Stimulated activated CD4-positive, alpha-beta T cell treated with anti-CD3 and anti-CD28 coated beads, Interleukin-4, amount 100 ng/mL, for 4 hours (primary cell): ENCODE data around the gene YJU2.
"Not testable (repeated sequence)": the region's sequence is repeated elsewhere in the genome, so short reads cannot be mapped to it uniquely, and the experiment has no call there.

Experiments used
- DNase-seq, 2 experiments: peaks; one replicate each; pipeline ENCODE4 v3.0.0-alpha.2; 2020

YJU2 gene

DNA sequence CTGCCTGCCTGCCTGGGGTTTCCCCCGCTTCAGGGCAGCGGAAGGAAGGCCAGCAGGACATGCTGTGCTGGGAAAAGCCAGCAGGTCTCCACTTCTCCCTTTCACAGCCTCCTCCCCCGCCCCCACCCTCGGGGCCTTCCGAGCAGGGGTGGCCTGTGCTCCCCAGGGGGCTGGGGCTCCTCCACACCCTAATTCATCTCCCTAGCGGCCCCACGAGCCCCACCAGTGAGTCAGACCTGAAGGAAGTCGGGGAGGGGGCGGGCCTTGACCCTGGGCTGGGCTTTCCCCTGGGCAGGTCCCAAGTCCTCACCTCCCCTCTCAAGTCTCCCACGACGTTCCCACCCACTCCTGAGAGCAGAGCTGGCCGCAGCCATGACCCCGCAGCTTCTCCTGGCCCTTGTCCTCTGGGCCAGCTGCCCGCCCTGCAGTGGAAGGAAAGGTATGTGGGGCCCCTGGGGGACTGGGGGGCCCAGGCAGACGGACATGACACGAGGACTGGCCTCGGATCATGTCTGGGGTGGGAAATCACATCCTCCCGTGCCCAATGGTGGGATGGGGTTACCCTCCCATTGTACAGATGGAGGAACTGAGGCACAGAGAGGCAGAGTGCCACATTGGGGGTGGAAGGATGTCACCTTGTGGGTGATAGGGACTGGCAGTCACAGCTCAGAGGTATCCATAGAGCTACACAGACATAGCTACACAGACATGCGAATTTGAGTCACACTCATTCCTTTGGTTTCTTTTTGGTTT, 17.5 kb upstream of the YJU2 start, which contains the start of gene EBI3:
Gene EBI3, plus strand, starts transcription at position 345 of the 753 bp plus-strand sequence. Its CDS starts 28 bp downstream, at position 373.
- peak; percentile 23 to 57 for DNase-seq

- not testable (repeated sequence) for DNase-seq
These were observed 16.6 kb upstream of the YJU2 start for GRCh38 chr19:4230237-4230636.

GRCh38 chr19:4231521-4231920, 15.4 kb upstream of the YJU2 start:
- DNase-seq, result not testable (repeated sequence)

DNA sequence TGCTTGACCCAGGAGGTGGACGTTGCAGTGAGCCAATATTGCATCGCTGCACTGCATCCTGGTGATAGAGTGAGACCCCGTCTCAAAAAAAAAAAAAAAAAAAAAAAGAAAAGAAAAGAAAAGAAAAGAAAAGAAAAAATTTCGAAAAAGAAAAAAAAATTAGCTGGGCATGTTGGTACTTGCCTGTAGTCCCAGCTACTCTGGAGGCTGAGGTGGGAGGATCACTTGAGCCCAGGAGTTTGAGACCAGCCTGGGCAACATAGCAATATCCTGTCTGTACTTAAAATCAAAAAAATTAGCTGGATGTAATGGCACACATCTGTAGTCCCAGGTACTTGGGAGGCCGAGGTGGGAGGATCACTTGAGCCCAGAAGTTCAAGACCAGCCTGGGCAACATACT, 14.7 kb upstream of the YJU2 start:
- not testable (repeated sequence) for DNase-seq

DNA sequence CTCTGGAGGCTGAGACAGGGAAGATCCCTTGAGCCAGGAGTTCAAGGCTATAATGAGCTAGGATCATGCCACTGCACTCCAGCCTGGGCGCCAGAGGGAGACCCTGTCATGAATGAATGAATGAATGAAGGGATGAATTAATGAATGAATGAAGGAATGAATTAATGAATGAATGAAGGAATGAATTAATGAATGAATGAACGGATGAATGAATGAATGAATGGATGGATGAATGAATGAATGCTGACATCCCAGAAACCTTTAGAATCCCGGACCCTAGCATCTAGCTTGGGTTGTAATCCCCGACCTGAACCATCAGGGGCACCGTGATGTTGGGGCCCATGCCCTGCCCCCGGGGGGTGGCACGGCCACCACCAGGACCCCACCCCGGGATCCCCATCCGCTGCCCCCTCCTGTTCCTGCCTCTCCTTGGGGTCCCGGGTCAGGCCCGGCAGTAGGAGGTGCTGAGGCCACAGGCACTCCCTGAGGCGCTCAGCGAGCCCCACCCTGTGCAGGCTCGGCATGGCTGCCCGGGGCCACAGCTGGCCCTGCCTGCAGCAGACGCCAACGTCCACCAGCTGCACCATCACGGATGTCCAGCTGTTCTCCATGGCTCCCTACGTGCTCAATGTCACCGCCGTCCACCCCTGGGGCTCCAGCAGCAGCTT, 14.1 kb upstream of the YJU2 start:
- DNase-seq, result no peak

DNA sequence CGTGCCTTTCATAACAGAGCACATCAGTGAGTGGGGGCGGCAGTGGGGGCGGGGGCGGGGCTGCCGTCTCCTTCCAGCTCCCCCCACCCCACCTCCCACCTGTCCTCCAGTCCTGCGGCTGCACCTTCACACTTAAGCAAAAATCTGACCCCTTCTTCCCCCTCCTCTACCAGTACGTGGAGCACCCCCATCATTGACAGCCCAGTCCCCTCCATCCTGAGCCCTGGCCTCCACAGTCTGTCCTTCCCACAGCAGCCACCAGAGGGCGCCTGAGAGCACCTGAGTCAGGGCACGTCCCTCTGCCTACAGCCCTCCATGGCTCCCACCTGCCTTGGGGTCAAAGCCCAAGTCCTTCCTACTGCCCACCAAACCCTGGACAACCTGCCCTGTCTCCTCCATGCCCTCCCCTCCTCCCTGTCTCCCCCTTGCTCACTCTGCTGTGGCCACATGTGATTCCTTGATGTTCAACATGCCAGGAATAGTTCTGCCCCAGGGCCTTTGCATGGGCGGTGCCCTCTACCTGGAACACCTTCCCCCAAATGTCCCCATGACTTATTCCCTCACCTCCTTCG, 13.5 kb upstream of the YJU2 start:
- DNase-seq, result peak; percentile 52 to 67

GRCh38 chr19:4234142-4234861, 12.6 kb upstream of the YJU2 start:
- no peak for DNase-seq

- DNase-seq, result no peak
These were observed 12.0 kb upstream of the YJU2 start for GRCh38 chr19:4234862-4235201.

GRCh38 chr19:4237510-4237909, 9.4 kb upstream of the YJU2 start:
- DNase-seq, result not testable (repeated sequence)

DNA sequence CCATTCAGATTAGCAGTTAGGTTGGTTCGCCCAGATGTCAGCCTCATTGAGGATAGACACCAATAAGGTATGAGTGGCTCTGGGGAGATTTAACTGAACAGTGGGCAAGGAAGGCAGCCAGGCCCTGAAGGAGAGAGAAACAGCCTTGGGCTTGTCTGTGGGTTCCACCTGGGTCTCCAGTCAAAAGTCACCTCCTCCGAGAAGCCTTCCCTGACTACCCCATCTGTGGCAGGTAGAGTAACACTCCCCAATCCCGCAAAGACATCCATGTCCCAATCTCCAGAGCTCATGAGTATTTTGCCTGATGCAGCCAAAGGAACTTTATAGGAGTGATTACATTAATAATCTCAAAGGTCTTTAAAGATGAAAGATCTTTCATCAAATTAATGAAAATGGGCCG, 8.0 kb upstream of the YJU2 start:
- no peak for DNase-seq

GRCh38 chr19:4241824-4242430, 5.0 kb upstream of the YJU2 start:
- no peak for DNase-seq

DNA sequence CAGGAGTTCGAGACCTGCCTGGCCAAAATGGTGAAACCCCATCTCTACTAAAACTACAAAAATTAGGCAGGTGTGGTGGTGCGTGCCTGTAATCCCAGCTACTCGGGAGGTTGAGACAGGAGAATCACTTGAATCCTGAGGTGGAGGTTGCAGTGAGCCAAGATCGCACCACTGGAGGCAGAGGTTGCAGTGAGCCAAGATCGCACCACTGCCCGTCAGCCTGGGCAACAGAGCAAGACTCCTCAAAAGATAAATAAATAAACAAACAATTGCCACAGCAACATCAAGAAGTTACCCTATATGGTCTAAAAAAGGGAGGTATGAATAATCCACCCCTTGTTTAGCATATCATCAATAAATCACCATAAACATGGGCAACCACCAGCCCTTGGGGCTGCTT, 942 bp upstream of the YJU2 start:
- DNase-seq, result not testable (repeated sequence)

DNA sequence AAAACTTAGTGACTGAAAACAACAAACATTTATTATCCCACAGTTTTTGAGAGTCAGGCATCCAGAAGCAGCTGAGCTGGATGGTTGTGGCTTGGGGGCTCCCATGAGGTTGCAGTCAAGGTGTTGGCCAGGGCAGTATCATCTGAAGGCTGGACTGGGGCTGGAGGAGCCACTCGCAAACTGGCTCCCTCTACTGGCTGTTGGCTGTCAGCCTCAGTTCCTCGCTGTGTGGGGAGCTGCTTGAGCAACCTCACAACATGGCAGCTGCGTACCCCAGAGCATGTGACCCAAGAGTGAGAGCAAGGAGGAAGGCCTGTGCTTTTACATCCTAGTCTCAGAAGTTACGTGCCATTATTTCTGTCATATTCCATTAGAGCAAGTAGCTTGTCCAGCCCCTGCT, 9.7 kb downstream of the YJU2 start:
- no peak for DNase-seq

DNA sequence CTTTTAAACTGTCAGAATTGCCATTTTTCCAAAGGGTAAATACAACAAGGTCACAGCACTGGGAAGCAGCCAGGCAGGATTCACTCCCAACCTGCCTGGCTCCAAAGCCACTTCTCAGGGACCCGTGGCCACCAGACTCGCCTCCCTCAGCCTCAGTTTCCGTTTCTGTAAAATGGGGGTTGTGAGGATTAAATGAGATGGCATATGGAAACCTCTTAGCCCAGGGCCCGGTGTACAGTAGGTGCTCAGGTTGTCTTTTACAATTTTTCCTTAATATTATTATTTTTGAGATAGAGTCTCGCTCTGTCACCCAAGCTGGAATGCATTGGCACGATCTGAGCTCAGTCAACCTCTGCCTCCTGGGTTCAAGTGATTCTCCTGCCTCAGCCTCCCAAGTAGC, 10.1 kb downstream of the YJU2 start:
- no peak for DNase-seq

- DNase-seq, result no peak
These were observed 11.3 kb downstream of the YJU2 start for GRCh38 chr19:4258181-4258580.

DNA sequence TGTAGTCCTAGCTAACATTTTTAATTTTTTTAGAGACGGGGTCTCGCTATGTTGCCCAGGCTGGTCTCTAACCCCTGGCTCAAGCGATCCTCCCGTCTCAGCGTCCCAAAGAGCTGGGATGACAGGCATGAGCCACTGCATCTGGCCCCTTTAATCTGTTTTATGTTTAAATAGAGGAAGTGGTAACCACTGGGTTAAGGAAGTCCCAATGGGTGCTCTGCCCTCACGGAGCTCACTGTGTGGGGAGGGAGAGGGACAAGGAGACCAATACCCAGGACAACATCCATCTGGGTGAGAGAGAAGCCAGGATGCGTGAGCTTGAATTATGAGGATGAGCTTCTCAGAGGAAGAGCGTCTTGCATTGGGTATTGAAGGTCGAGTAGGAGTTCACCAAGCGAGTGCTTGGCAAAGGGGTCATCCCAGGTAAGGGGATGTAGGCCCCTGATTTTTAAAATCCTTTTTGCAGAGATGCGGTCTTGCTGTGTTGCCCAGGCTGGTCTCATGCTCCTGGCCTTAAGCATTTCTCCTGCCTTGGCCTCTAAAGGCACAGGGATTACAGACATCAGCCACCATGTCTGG, 13.8 kb downstream of the YJU2 start:
- DNase-seq, result no peak

GRCh38 chr19:4264812-4265211, 17.9 kb downstream of the YJU2 start:
- DNase-seq, result no peak

GRCh38 chr19:4266253-4267000, 19.5 kb downstream of the YJU2 start:
- DNase-seq, result no peak

DNA sequence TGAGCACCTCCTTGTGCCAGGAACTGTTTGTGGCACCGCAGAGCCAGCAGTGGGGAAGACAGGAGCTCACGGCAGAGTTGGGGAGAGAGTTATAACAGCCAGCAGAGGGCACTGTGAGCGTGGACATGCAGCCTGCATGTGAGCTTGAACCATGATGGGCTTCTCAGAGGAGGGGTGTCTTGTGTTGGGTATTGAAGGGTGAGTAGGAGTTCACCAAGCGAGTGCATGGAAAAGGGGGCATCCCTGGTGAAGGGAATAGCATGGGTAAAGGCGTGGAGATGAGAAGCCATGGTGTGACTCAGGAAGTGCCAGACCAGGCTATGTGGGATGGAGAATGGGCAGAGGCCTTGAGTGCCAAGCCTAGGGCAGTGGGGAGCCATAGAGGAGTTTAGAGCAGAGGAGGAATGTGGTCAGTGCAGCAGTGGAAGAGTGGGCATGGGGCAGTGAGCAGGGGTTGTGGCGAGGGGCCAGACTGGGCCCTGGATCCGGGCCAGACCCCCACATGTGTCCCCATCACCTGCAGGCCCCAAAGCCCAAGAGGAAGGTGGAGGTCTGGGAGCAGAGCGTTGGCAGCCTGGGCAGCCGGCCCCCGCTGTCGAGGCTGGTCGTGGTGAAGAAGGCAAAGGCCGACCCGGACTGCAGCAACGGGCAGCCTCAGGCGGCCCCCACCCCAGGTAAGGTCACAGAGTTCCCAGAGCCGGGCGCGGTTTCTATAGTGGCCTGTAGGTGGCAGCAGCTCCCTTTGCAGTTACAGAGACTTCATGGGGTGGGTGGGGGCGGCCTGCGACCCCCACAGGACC, 20.4 kb downstream of the YJU2 start:
- peak; percentile 48 to 63 for DNase-seq

GRCh38 chr19:4267901-4268815, 21.3 kb downstream of the YJU2 start:
- DNase-seq, result no peak
